GM23338 (cell line): ENCODE results near the gene SPATA13. TPM values are rescaled to one million over a fixed set of nuclear protein-coding genes. Genes with fewer than 3 reads are reported as not detected.

Experiments used
- ATAC-seq: fragments of 200-7000 bp; cut with Tn5 transposase; 3 replicates; pipeline ENCODE4 v1.9.1; 2020
- DNase-seq: peaks from one replicate; pipeline ENCODE4 v3.0.0-alpha.2; 2015; ENCODE audit warnings: low spot score
- H2AFZ ChIP-seq: fragments of 200-600 bp; sonication (generic); 2 replicates; pipeline ENCODE4 v1.8.0; 2016; ENCODE audit warnings: antibody characterized with exemption, mild to moderate bottlenecking, moderate library complexity
- H3F3A ChIP-seq: fragments of 200-600 bp; sonication (generic); replicated peaks from 2 replicates; pipeline ENCODE4 v1.8.0; 2017; ENCODE audit warnings: antibody characterized with exemption, mixed run types, low read depth
- H3K27ac ChIP-seq: fragments of 200-600 bp; sonication (generic); 2 replicates; pipeline ENCODE4 v1.6.1; 2016; ENCODE audit warnings: low read depth
- H3K27me3 ChIP-seq: fragments of 200-600 bp; sonication (generic); 2 replicates; pipeline ENCODE4 v1.8.0; 2016; ENCODE audit warnings: mild to moderate bottlenecking, mixed run types, moderate library complexity; ENCODE audit not compliant: insufficient read depth
- H3K36me3 ChIP-seq: fragments of 200-600 bp; sonication (generic); 2 replicates; pipeline ENCODE4 v1.8.0; 2016; ENCODE audit warnings: mild to moderate bottlenecking; ENCODE audit not compliant: insufficient read depth
- H3K4me1 ChIP-seq: fragments of 200-600 bp; sonication (generic); 2 replicates; pipeline ENCODE4 v1.8.0; 2016; ENCODE audit warnings: mild to moderate bottlenecking, moderate library complexity; ENCODE audit not compliant: insufficient read depth
- H3K4me2 ChIP-seq: fragments of 200-600 bp; sonication (generic); 2 replicates; pipeline ENCODE4 v1.7.1; 2017; ENCODE audit warnings: mixed run types
- H3K4me3 ChIP-seq: fragments of 200-600 bp; sonication (generic); 2 replicates; pipeline ENCODE4 v1.6.1; 2016; ENCODE audit warnings: mixed run types
- H3K79me2 ChIP-seq: fragments of 200-600 bp; sonication (generic); replicated peaks from 2 replicates; pipeline ENCODE4 v1.8.0; 2017; ENCODE audit warnings: mild to moderate bottlenecking; ENCODE audit not compliant: insufficient read depth
- H3K9me2 ChIP-seq: fragments of 200-600 bp; sonication (generic); 2 replicates; pipeline ENCODE4 v1.8.0; 2017; ENCODE audit not compliant: insufficient read depth
- H4K20me1 ChIP-seq: fragments of 200-600 bp; sonication (generic); replicated peaks from 2 replicates; pipeline ENCODE4 v1.8.0; 2017; ENCODE audit warnings: mild to moderate bottlenecking; ENCODE audit not compliant: insufficient read depth
- H3K27ac Mint-ChIP-seq: 2 replicates; pipeline ENCODE4 v1.8.0; 2020; ENCODE audit warnings: inconsistent platforms, mild to moderate bottlenecking, moderate library complexity, mixed read lengths
- H3K27me3 Mint-ChIP-seq: 3 replicates; pipeline ENCODE4 v1.8.0; 2022; ENCODE audit warnings: low read depth, mild to moderate bottlenecking, moderate library complexity, mixed read lengths, inconsistent platforms; ENCODE audit not compliant: insufficient read depth, poor library complexity
- H3K36me3 Mint-ChIP-seq: 3 replicates; pipeline ENCODE4 v1.8.0; 2021; ENCODE audit warnings: low read depth, mild to moderate bottlenecking, inconsistent platforms, moderate library complexity, mixed read lengths
- H3K4me1 Mint-ChIP-seq: 3 replicates; pipeline ENCODE4 v1.8.0; 2020; ENCODE audit warnings: mild to moderate bottlenecking, inconsistent platforms, mixed read lengths
- H3K4me3 Mint-ChIP-seq: 3 replicates; pipeline ENCODE4 v1.8.0; 2021; ENCODE audit warnings: moderate library complexity, mild to moderate bottlenecking, inconsistent platforms, mixed read lengths
- H3K9me3 Mint-ChIP-seq: 3 replicates; pipeline ENCODE4 v1.8.0; 2020; ENCODE audit warnings: moderate library complexity, mild to moderate bottlenecking, inconsistent platforms, mixed read lengths
- CREB1 ChIP-seq: fragments of 250-450 bp; sonication (Bioruptor Pico); IDR thresholded peaks from 2 replicates; pipeline ENCODE4 v1.5.0; 2020; ENCODE audit warnings: low read depth, mild to moderate bottlenecking, moderate library complexity
- EZH2phosphoT487 ChIP-seq: fragments of 200-600 bp; sonication (generic); IDR thresholded peaks from one replicate; pipeline ENCODE4 v1.8.1; 2018; ENCODE audit warnings: antibody characterized with exemption; ENCODE audit not compliant: unreplicated experiment
- JUNB ChIP-seq: IDR thresholded peaks from one replicate; pipeline ENCODE4 v1.6.1; 2016; ENCODE audit warnings: antibody characterized with exemption; ENCODE audit not compliant: unreplicated experiment
- NANOG ChIP-seq: IDR thresholded peaks from 2 replicates; pipeline ENCODE4 v1.6.1; 2016; ENCODE audit warnings: antibody characterized with exemption, borderline replicate concordance
- POLR2AphosphoS5 ChIP-seq: IDR thresholded peaks from 2 replicates; pipeline ENCODE4 v1.6.1; 2016; ENCODE audit warnings: antibody characterized with exemption, low read depth
- STAT1 ChIP-seq: IDR thresholded peaks from one replicate; pipeline ENCODE4 v1.6.1; 2016; ENCODE audit warnings: antibody characterized with exemption; ENCODE audit not compliant: unreplicated experiment
- ZNF114 ChIP-seq: fragments of 250-450 bp; sonication (Bioruptor Pico); IDR thresholded peaks from 2 replicates; pipeline ENCODE4 v1.5.0; 2020; ENCODE audit warnings: mild to moderate bottlenecking, moderate library complexity
- ZNF331 ChIP-seq: fragments of 250-450 bp; sonication (Bioruptor Pico); IDR thresholded peaks from 2 replicates; pipeline ENCODE4 v1.5.0; 2020; ENCODE audit warnings: low read depth, mild to moderate bottlenecking, moderate library complexity
- ZNF462 ChIP-seq: fragments of 250-450 bp; sonication (Bioruptor Pico); IDR thresholded peaks from 2 replicates; pipeline ENCODE4 v1.5.0; 2020; ENCODE audit warnings: mild to moderate bottlenecking, moderate library complexity
- polyA plus RNA-seq: library from polyadenylated mRNA; unstranded; fragments of >200 nt; fragmentation: Nextera tagmentation; extraction: Ambion mirVana; gene quantifications from 2 replicates; pipeline ENCODE4 v1.2.1, GENCODE V29; 2016
- total RNA-seq: library from RNA; depleted of rRNA; stranded (reverse); fragments of >200 nt; shearing (Covaris generic); gene quantifications from 2 replicates; pipeline ENCODE4 v1.2.3, GENCODE V29; 2014
- TF ChIP-seq, protein P1 (sequence below): IDR thresholded peaks from 2 replicates; pipeline ENCODE4 v1.6.1; 2016; ENCODE audit warnings: antibody characterized with exemption
- TF ChIP-seq, protein P2 (sequence below): IDR thresholded peaks from one replicate; pipeline ENCODE4 v1.6.1; 2018; ENCODE audit warnings: antibody characterized with exemption; ENCODE audit not compliant: unreplicated experiment

Gene SPATA13
- total and polyA plus RNA-seq, 2 experiments from 2014 or later, result 11.9 to 45.7 TPM

GRCh38 chr13:24307211-24308067 lies 146.9 kb downstream of the SPATA13 start:
- H3K27me3 ChIP-seq, result no peaks in the 10 kb centered on the region
- H3K79me2 ChIP-seq, result no peaks in the 10 kb centered on the region
- H4K20me1 ChIP-seq, result no peaks in the 10 kb centered on the region
- Mint-ChIP-seq H3K4me3 (no peak overlapping the region), H3K4me1 (no peaks in the 10 kb centered on the region), H3K36me3 (peaks cover 9% of the 10 kb centered on the region; the same call in 1 of the 3 replicates), H3K27ac (no peak overlapping the region), H3K27me3 (peaks cover 4% of the 10 kb centered on the region), H3K9me3 (no peaks in the 10 kb centered on the region)
- DNase-seq, result no peak
- H3K27ac ChIP-seq, result no peak overlapping the region
- peak; percentile 58 for ATAC-seq
- H3K4me3 ChIP-seq, result no peak overlapping the region
- H2AFZ ChIP-seq, result no peak overlapping the region
- H3F3A ChIP-seq, result no peaks in the 10 kb centered on the region
- no peaks in the 10 kb centered on the region for H3K4me1 ChIP-seq
- no peak for TF ChIP-seq JUNB
- no peak for TF ChIP-seq POLR2AphosphoS5
- peaks cover 6% of the 10 kb centered on the region; the same call in 1 of the 2 replicates for H3K36me3 ChIP-seq
- H3K9me2 ChIP-seq, result no peaks in the 10 kb centered on the region
- no peak overlapping the region for H3K4me2 ChIP-seq

GRCh38 chr13:24308068-24308445 lies 147.5 kb downstream of the SPATA13 start:
- Mint-ChIP-seq H3K4me1 (no peaks in the 10 kb centered on the region), H3K9me3 (no peaks in the 10 kb centered on the region), H3K27ac (no peak overlapping the region), H3K27me3 (peaks cover 4% of the 10 kb centered on the region), H3K4me3 (no peak overlapping the region), H3K36me3 (peaks cover 6% of the 10 kb centered on the region; the same call in 1 of the 3 replicates)
- Histone ChIP-seq H3K4me1 (no peaks in the 10 kb centered on the region), H3K4me3 (no peak overlapping the region), H3K27me3 (no peaks in the 10 kb centered on the region), H3K9me2 (no peaks in the 10 kb centered on the region), H3K4me2 (no peak overlapping the region), H2AFZ (no peak overlapping the region), H3F3A (no peaks in the 10 kb centered on the region), H3K27ac (no peak overlapping the region), H3K36me3 (peaks cover 6% of the 10 kb centered on the region; the same call in 1 of the 2 replicates), H4K20me1 (no peaks in the 10 kb centered on the region), H3K79me2 (no peaks in the 10 kb centered on the region)
- ATAC-seq (peak; percentile 68), DNase-seq (no peak)
- TF ChIP-seq CREB1 (CRISPR knock-in tag), result no peak
- no peak for TF ChIP-seq EZH2phosphoT487
- TF ChIP-seq NANOG, result no peak
- TF ChIP-seq, protein P1, sequence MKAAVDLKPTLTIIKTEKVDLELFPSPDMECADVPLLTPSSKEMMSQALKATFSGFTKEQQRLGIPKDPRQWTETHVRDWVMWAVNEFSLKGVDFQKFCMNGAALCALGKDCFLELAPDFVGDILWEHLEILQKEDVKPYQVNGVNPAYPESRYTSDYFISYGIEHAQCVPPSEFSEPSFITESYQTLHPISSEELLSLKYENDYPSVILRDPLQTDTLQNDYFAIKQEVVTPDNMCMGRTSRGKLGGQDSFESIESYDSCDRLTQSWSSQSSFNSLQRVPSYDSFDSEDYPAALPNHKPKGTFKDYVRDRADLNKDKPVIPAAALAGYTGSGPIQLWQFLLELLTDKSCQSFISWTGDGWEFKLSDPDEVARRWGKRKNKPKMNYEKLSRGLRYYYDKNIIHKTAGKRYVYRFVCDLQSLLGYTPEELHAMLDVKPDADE, result no peak
- TF ChIP-seq STAT1, result no peak
- TF ChIP-seq, protein P2, sequence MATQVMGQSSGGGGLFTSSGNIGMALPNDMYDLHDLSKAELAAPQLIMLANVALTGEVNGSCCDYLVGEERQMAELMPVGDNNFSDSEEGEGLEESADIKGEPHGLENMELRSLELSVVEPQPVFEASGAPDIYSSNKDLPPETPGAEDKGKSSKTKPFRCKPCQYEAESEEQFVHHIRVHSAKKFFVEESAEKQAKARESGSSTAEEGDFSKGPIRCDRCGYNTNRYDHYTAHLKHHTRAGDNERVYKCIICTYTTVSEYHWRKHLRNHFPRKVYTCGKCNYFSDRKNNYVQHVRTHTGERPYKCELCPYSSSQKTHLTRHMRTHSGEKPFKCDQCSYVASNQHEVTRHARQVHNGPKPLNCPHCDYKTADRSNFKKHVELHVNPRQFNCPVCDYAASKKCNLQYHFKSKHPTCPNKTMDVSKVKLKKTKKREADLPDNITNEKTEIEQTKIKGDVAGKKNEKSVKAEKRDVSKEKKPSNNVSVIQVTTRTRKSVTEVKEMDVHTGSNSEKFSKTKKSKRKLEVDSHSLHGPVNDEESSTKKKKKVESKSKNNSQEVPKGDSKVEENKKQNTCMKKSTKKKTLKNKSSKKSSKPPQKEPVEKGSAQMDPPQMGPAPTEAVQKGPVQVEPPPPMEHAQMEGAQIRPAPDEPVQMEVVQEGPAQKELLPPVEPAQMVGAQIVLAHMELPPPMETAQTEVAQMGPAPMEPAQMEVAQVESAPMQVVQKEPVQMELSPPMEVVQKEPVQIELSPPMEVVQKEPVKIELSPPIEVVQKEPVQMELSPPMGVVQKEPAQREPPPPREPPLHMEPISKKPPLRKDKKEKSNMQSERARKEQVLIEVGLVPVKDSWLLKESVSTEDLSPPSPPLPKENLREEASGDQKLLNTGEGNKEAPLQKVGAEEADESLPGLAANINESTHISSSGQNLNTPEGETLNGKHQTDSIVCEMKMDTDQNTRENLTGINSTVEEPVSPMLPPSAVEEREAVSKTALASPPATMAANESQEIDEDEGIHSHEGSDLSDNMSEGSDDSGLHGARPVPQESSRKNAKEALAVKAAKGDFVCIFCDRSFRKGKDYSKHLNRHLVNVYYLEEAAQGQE, result no peak
- TF ChIP-seq POLR2AphosphoS5, result no peak
- TF ChIP-seq ZNF331 (CRISPR knock-in tag), result no peak
- no peak for TF ChIP-seq ZNF462 (CRISPR knock-in tag)
- no peak for TF ChIP-seq ZNF114 (CRISPR knock-in tag)
